Left ventricle myocardium inferior (tissue), 1 donor: ENCODE results near the gene AFDN. TPM values are rescaled to one million over a fixed set of nuclear protein-coding genes. Genes with fewer than 3 reads are reported as not detected.
A peak's percentile ranks its signal among the peaks of the same experiment; 100 is the strongest.

Experiments used
- DNase-seq: peaks from one replicate; pipeline ENCODE4 v3.0.0-alpha.2; 2020
- H3K27ac ChIP-seq: fragments of 200-600 bp; replicated peaks from 2 replicates; pipeline ENCODE4 v1.8.0; 2021
- H3K27me3 ChIP-seq: fragments of 200-600 bp; 2 replicates; pipeline ENCODE4 v1.8.0; 2021; ENCODE audit warnings: low read depth
- H3K36me3 ChIP-seq: fragments of 200-600 bp; 2 replicates; pipeline ENCODE4 v1.8.0; 2021
- H3K4me1 ChIP-seq: fragments of 200-600 bp; 2 replicates; pipeline ENCODE4 v1.8.0; 2021
- H3K4me3 ChIP-seq: fragments of 200-600 bp; 2 replicates; pipeline ENCODE4 v1.8.0; 2021; ENCODE audit warnings: mild to moderate bottlenecking, moderate library complexity
- H3K9me3 ChIP-seq: fragments of 200-600 bp; replicated peaks from 2 replicates; pipeline ENCODE4 v1.8.0; 2021
- CTCF ChIP-seq: fragments of 200-600 bp; IDR thresholded peaks from 2 replicates; pipeline ENCODE4 v1.8.0; 2021; ENCODE audit warnings: antibody characterized with exemption, mild to moderate bottlenecking, borderline replicate concordance
- intact Hi-C: fragments of 100-400 bp; cut with micrococcal nuclease; formaldehyde crosslinking; loops from one replicate; pipeline ENCODE4 v1.11.0; 2022
- total RNA-seq: library from RNA; stranded (reverse); fragmentation: NEBNext Ultra II Directional; extraction: Animal tissue kit (Norgen Biotek cat#: 25700); gene quantifications from one replicate; pipeline ENCODE4 v1.2.1, GENCODE V29; 2021
- donor health status: DM: no; HTN: yes; CAD: no; lungs with severe emphysema.

Gene AFDN
- total RNA-seq, 1 donor from 2014 or later: 54.9 TPM

GRCh38 chr6:167858086-167858591 lies 31.4 kb downstream of the AFDN start:
- H3K9me3 ChIP-seq: no peaks in the 10 kb centered on the region
- intact Hi-C loops: no loop called here
- H3K4me3 ChIP-seq: no peak overlapping the region
- H3K27me3 ChIP-seq: no peaks in the 10 kb centered on the region
- no peak for DNase-seq
- H3K4me1 ChIP-seq: peaks cover 72% of the 10 kb centered on the region
- peak overlapping the region; percentile 27 for H3K27ac ChIP-seq
- TF ChIP-seq CTCF: no peak
- no peaks in the 10 kb centered on the region for H3K36me3 ChIP-seq

GRCh38 chr6:167858842-167859664 lies 32.3 kb downstream of the AFDN start:
- no peak overlapping the region for H3K4me3 ChIP-seq
- DNase-seq: no peak
- no peaks in the 10 kb centered on the region for H3K9me3 ChIP-seq
- no peaks in the 10 kb centered on the region for H3K27me3 ChIP-seq
- intact Hi-C loops: no loop called here
- no peaks in the 10 kb centered on the region for H3K36me3 ChIP-seq
- H3K27ac ChIP-seq: peak overlapping the region; percentile 27
- H3K4me1 ChIP-seq: peaks cover 71% of the 10 kb centered on the region
- no peak for TF ChIP-seq CTCF

- intact Hi-C loops: no loop called here
These were observed 34.0 kb downstream of the AFDN start for GRCh38 chr6:167860550-167861226.

GRCh38 chr6:167861424-167861823 lies 34.7 kb downstream of the AFDN start:
- Histone ChIP-seq H3K27ac (no peak overlapping the region), H3K4me1 (peaks cover 59% of the 10 kb centered on the region), H3K9me3 (no peaks in the 10 kb centered on the region), H3K4me3 (no peak overlapping the region), H3K27me3 (no peaks in the 10 kb centered on the region), H3K36me3 (peaks cover 5% of the 10 kb centered on the region)
- DNase-seq: no peak
- intact Hi-C loops: no loop called here
- no peak for TF ChIP-seq CTCF

More at GRCh38 chr6:167860550-167861226, 34.0 kb downstream of the AFDN start:
- DNase-seq: no peak
- no peak for TF ChIP-seq CTCF
- Histone ChIP-seq H3K27me3 (no peaks in the 10 kb centered on the region), H3K9me3 (no peaks in the 10 kb centered on the region), H3K4me3 (no peak overlapping the region), H3K36me3 (no peaks in the 10 kb centered on the region), H3K27ac (no peak overlapping the region), H3K4me1 (peaks cover 65% of the 10 kb centered on the region)

- Histone ChIP-seq H3K27ac (no peak overlapping the region), H3K36me3 (peaks cover 27% of the 10 kb centered on the region), H3K4me1 (peaks cover 34% of the 10 kb centered on the region), H3K4me3 (no peak overlapping the region), H3K27me3 (no peaks in the 10 kb centered on the region), H3K9me3 (no peaks in the 10 kb centered on the region)
- intact Hi-C loops: no loop called here
- no peak for DNase-seq
- TF ChIP-seq CTCF: no peak
These were observed 37.2 kb downstream of the AFDN start for GRCh38 chr6:167863897-167864296.
